HEK293 (cell line): ENCODE results near the gene MAGI1.

Source experiments
- MYNN ChIP-seq: fragments of 450-650 bp; formaldehyde crosslinking; IDR thresholded peaks from 2 replicates; pipeline ENCODE4 v1.5.1; 2016; ENCODE audit warnings: missing biosample characterization, missing genetic modification characterization, borderline replicate concordance
- YY2 ChIP-seq: fragments of 450-650 bp; formaldehyde crosslinking; IDR thresholded peaks from 2 replicates; pipeline ENCODE4 v1.5.1; 2016; ENCODE audit warnings: missing biosample characterization, missing genetic modification characterization
- ZNF114 ChIP-seq: fragments of 450-650 bp; formaldehyde crosslinking; IDR thresholded peaks from 2 replicates; pipeline ENCODE4 v1.5.0; 2017; ENCODE audit warnings: missing biosample characterization, missing genetic modification characterization
- ZNF221 ChIP-seq: fragments of 450-650 bp; formaldehyde crosslinking; IDR thresholded peaks from 2 replicates; pipeline ENCODE4 v1.5.1; 2017; ENCODE audit warnings: missing biosample characterization, missing genetic modification characterization, borderline replicate concordance
- ZNF266 ChIP-seq: fragments of 450-650 bp; formaldehyde crosslinking; IDR thresholded peaks from 2 replicates; pipeline ENCODE4 v1.5.1; 2016; ENCODE audit warnings: missing biosample characterization, missing genetic modification characterization, low read depth
- ZNF366 ChIP-seq: fragments of 450-650 bp; formaldehyde crosslinking; conservative IDR thresholded peaks from 2 replicates; pipeline ENCODE4 v1.5.1; 2016; ENCODE audit warnings: missing biosample characterization, missing genetic modification characterization
- ZNF600 ChIP-seq: fragments of 450-650 bp; formaldehyde crosslinking; IDR thresholded peaks from 2 replicates; pipeline ENCODE4 v1.5.1; 2016; ENCODE audit warnings: missing biosample characterization, missing genetic modification characterization
- TF ChIP-seq, protein P1 (sequence below): fragments of 450-650 bp; formaldehyde crosslinking; IDR thresholded peaks from 2 replicates; pipeline ENCODE4 v1.5.1; 2016; ENCODE audit warnings: missing biosample characterization, missing genetic modification characterization
- TF ChIP-seq, protein P2 (sequence below): fragments of 450-650 bp; formaldehyde crosslinking; IDR thresholded peaks from 2 replicates; pipeline ENCODE4 v1.5.1; 2016; ENCODE audit warnings: missing biosample characterization, missing genetic modification characterization

GRCh38 chr3:66055289-66055688 is 16.6 kb upstream of the MAGI1 start:
- TF ChIP-seq ZNF600 (tag by site-specific recombination): no peak
- no peak for TF ChIP-seq ZNF114 (tag by site-specific recombination)
- TF ChIP-seq YY2 (tag by site-specific recombination): no peak
- TF ChIP-seq, protein P1, sequence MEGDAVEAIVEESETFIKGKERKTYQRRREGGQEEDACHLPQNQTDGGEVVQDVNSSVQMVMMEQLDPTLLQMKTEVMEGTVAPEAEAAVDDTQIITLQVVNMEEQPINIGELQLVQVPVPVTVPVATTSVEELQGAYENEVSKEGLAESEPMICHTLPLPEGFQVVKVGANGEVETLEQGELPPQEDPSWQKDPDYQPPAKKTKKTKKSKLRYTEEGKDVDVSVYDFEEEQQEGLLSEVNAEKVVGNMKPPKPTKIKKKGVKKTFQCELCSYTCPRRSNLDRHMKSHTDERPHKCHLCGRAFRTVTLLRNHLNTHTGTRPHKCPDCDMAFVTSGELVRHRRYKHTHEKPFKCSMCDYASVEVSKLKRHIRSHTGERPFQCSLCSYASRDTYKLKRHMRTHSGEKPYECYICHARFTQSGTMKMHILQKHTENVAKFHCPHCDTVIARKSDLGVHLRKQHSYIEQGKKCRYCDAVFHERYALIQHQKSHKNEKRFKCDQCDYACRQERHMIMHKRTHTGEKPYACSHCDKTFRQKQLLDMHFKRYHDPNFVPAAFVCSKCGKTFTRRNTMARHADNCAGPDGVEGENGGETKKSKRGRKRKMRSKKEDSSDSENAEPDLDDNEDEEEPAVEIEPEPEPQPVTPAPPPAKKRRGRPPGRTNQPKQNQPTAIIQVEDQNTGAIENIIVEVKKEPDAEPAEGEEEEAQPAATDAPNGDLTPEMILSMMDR (tag by site-specific recombination): no peak
- TF ChIP-seq, protein P2, sequence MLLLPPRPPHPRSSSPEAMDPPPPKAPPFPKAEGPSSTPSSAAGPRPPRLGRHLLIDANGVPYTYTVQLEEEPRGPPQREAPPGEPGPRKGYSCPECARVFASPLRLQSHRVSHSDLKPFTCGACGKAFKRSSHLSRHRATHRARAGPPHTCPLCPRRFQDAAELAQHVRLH: no peak
- TF ChIP-seq MYNN (tag by site-specific recombination): no peak
- no peak for TF ChIP-seq ZNF366 (tag by site-specific recombination)
- no peak for TF ChIP-seq ZNF266 (tag by site-specific recombination)
- no peak for TF ChIP-seq ZNF221 (tag by site-specific recombination)
